Gastroesophageal sphincter (tissue), 4 donors: Measurements from ENCODE around the gene DAB1. TPM values are rescaled to one million over a fixed set of nuclear protein-coding genes. Genes with fewer than 3 reads are reported as not detected.

Experiments
- ATAC-seq: fragments of 150-250 bp; one replicate; pipeline ENCODE4 v1.9.1; 2016; ENCODE audit warnings: mild to moderate bottlenecking, moderate library complexity
- H3K27ac ChIP-seq, 4 donors: fragments of 200-600 bp; sonication (generic) in 3 of 4; 1 replicate in 3 of 4; 2 replicates in 1 of 4; pipeline ENCODE4 v1.5.1; 2016 to 2019
- H3K27me3 ChIP-seq: fragments of 200-600 bp; sonication (generic); one replicate; pipeline ENCODE4 v1.5.1; 2019
- H3K36me3 ChIP-seq, 2 donors: fragments of 200-600 bp; sonication (generic); one replicate each; pipeline ENCODE4 v1.5.1; 2019; ENCODE audit warnings: control low read depth in 1 of 2
- H3K4me1 ChIP-seq, 3 donors: fragments of 200-600 bp; sonication (generic); 1 replicate in 2 of 3; 2 replicates in 1 of 3; pipeline ENCODE4 v1.5.1; 2016 to 2019; ENCODE audit warnings: control low read depth in 2 of 3
- H3K4me3 ChIP-seq, 2 donors: fragments of 200-600 bp; sonication (generic); one replicate each; pipeline ENCODE4 v1.5.1; 2019; ENCODE audit warnings: mild to moderate bottlenecking in 1 of 2, moderate library complexity in 1 of 2
- H3K9me3 ChIP-seq, 3 donors: fragments of 200-600 bp; sonication (generic); one replicate each; pipeline ENCODE4 v1.5.1; 2017 to 2019; ENCODE audit warnings: control low read depth in 2 of 3
- CTCF ChIP-seq, 4 experiments: fragments of 200-600 bp in 2 of 4; fragments of 450-650 bp in 2 of 4; sonication (generic) in 1 of 4; IDR thresholded peaks; one replicate each; pipeline ENCODE4 v1.5.1; 2017 to 2019; ENCODE audit warnings: antibody characterized with exemption in 4 of 4, mild to moderate bottlenecking in 2 of 4, moderate library complexity in 2 of 4
- EP300 ChIP-seq: sonication (generic); formaldehyde crosslinking; IDR thresholded peaks from one replicate; pipeline ENCODE4 v1.6.1; 2017; ENCODE audit warnings: antibody characterized with exemption, mild to moderate bottlenecking
- POLR2A ChIP-seq, 2 donors: fragments of 450-650 bp; IDR thresholded peaks; one replicate each; pipeline ENCODE4 v1.6.1; 2017; ENCODE audit warnings: antibody characterized with exemption in 2 of 2, mild to moderate bottlenecking in 2 of 2, moderate library complexity in 1 of 2
- POLR2AphosphoS5 ChIP-seq: sonication (generic); formaldehyde crosslinking; IDR thresholded peaks from one replicate; pipeline ENCODE4 v1.6.1; 2017; ENCODE audit warnings: antibody characterized with exemption
- WGBS, 2 donors: methylation state at CpG; one replicate each; pipeline ENCODE4 v1.1.5; 2018; ENCODE audit warnings: low coverage in 1 of 2; 5-methylcytosine and 5-hydroxymethylcytosine counted together
- total RNA-seq, 4 donors: library from RNA; depleted of rRNA; stranded (reverse); fragments of >200 nt; gene quantifications; one replicate each; pipeline ENCODE4 v1.1.0, GENCODE V29; 2016

Gene DAB1
- total RNA-seq, 4 donors from 2014 or later, result 0.47 to 1.6 (median 1.1) TPM

GRCh38 chr1:57061369-57061768 is 362.5 kb downstream of the DAB1 start:
- WGBS, 2 donors, result 78 to 91% methylated on average over 1 of the region's 1 CpG
- no peak for TF ChIP-seq POLR2AphosphoS5
- TF ChIP-seq CTCF (IDR thresholded peaks at IDR 0.05), result no peak
- no peak for TF ChIP-seq EP300
- no peak for TF ChIP-seq POLR2A (IDR thresholded peaks at IDR 0.05)
- H3K27me3 ChIP-seq, result no peaks in the 10 kb centered on the region
- H3K27ac ChIP-seq, result no peak overlapping the region
- H3K4me1 ChIP-seq, result peaks cover 0 to 10% (median 0%) of the 10 kb centered on the region in 3 donors
- ATAC-seq, result no peak
- H3K9me3 ChIP-seq, result no peaks in the 10 kb centered on the region
- no peak overlapping the region for H3K4me3 ChIP-seq
- no peaks in the 10 kb centered on the region for H3K36me3 ChIP-seq

- 100% methylated on average over 2 of the region's 3 CpGs; no CpG with 5 or more reads in 1 of the 2 donors for WGBS, 2 donors
- H3K4me1 ChIP-seq, result peaks cover 0 to 2% (median 0%) of the 10 kb centered on the region in 3 donors
- no peaks in the 10 kb centered on the region for H3K9me3 ChIP-seq
- H3K36me3 ChIP-seq, result no peaks in the 10 kb centered on the region
- TF ChIP-seq POLR2AphosphoS5 (no peak), EP300 (no peak), CTCF (IDR thresholded peaks at IDR 0.05) (no peak), POLR2A (IDR thresholded peaks at IDR 0.05) (no peak)
- no peaks in the 10 kb centered on the region for H3K27me3 ChIP-seq
- H3K27ac ChIP-seq, result no peak overlapping the region
- ATAC-seq, result no peak
- no peak overlapping the region for H3K4me3 ChIP-seq
Observed at GRCh38 chr1:57060451-57060850, 363.4 kb downstream of the DAB1 start.

GRCh38 chr1:57058652-57059501 is 365.0 kb downstream of the DAB1 start:
- Histone ChIP-seq H3K36me3 (no peaks in the 10 kb centered on the region), H3K4me3 (no peak overlapping the region), H3K27me3 (no peaks in the 10 kb centered on the region), H3K9me3 (no peaks in the 10 kb centered on the region), H3K4me1 (no peaks in the 10 kb centered on the region), H3K27ac (no peak overlapping the region)
- ATAC-seq, result no peak
- TF ChIP-seq EP300 (no peak), POLR2AphosphoS5 (no peak), CTCF (IDR thresholded peaks at IDR 0.05) (no peak), POLR2A (IDR thresholded peaks at IDR 0.05) (no peak)
- WGBS, 2 donors, result 83 to 93% methylated on average over 5 of the region's 6 CpGs

- no peaks in the 10 kb centered on the region for H3K4me1 ChIP-seq
- H3K4me3 ChIP-seq, result no peak overlapping the region
- no peak for ATAC-seq
- no peaks in the 10 kb centered on the region for H3K36me3 ChIP-seq
- H3K27ac ChIP-seq, result no peak overlapping the region
- no peaks in the 10 kb centered on the region for H3K9me3 ChIP-seq
- H3K27me3 ChIP-seq, result no peaks in the 10 kb centered on the region
- TF ChIP-seq CTCF (IDR thresholded peaks at IDR 0.05) (no peak), POLR2AphosphoS5 (no peak), EP300 (no peak), POLR2A (IDR thresholded peaks at IDR 0.05) (no peak)
- WGBS, 2 donors, result 62 to 64% methylated on average over 5 to 9 of the region's 9 CpGs
Observed at GRCh38 chr1:57048856-57049255, 375.0 kb downstream of the DAB1 start.

- Histone ChIP-seq H3K4me3 (no peak overlapping the region), H3K9me3 (no peaks in the 10 kb centered on the region), H3K27ac (no peak overlapping the region), H3K36me3 (no peaks in the 10 kb centered on the region), H3K4me1 (no peaks in the 10 kb centered on the region), H3K27me3 (no peaks in the 10 kb centered on the region)
- 73 to 86% methylated on average over 1 of the region's 1 CpG for WGBS, 2 donors
- TF ChIP-seq CTCF (IDR thresholded peaks at IDR 0.05) (no peak), EP300 (no peak), POLR2AphosphoS5 (no peak), POLR2A (IDR thresholded peaks at IDR 0.05) (no peak)
- no peak for ATAC-seq
Observed at GRCh38 chr1:57046462-57046861, 377.4 kb downstream of the DAB1 start.
